Peyer's patch (tissue), 4 donors: ENCODE results near the gene BRPF1.

ENCODE experiments used
- POLR2A ChIP-seq, 2 donors: fragments of 450-650 bp; IDR thresholded peaks; one replicate each; pipeline ENCODE4 v1.5.1; 2017; ENCODE audit warnings: antibody characterized with exemption in 2 of 2, mild to moderate bottlenecking in 2 of 2, moderate library complexity in 2 of 2
- TF ChIP-seq, protein P1 (sequence below), 6 experiments: fragments of 450-650 bp in 4 of 6; fragments of 200-600 bp in 2 of 6; sonication (generic) in 1 of 6; IDR thresholded peaks; one replicate each; pipeline ENCODE4 v1.5.1; 2017 to 2019; ENCODE audit warnings: antibody characterized with exemption in 6 of 6, mild to moderate bottlenecking in 3 of 6, moderate library complexity in 1 of 6

DNA sequence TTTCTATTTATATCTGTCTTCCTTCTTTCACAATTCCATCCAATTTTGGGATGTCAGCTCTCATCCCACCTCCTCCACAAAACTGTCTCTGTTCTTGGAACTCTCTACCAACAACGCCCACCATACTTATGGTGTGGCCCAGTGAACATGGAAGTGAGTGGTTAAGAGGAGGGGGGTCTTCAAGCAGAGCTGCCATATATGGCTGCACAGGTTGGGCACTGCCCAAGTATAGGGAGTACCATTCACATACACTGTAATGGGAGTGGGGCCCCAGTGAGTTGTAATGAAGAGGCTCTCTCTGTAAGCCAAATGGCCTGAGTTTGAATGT lies 46.1 kb downstream of the BRPF1 start:
- TF ChIP-seq, protein P1, sequence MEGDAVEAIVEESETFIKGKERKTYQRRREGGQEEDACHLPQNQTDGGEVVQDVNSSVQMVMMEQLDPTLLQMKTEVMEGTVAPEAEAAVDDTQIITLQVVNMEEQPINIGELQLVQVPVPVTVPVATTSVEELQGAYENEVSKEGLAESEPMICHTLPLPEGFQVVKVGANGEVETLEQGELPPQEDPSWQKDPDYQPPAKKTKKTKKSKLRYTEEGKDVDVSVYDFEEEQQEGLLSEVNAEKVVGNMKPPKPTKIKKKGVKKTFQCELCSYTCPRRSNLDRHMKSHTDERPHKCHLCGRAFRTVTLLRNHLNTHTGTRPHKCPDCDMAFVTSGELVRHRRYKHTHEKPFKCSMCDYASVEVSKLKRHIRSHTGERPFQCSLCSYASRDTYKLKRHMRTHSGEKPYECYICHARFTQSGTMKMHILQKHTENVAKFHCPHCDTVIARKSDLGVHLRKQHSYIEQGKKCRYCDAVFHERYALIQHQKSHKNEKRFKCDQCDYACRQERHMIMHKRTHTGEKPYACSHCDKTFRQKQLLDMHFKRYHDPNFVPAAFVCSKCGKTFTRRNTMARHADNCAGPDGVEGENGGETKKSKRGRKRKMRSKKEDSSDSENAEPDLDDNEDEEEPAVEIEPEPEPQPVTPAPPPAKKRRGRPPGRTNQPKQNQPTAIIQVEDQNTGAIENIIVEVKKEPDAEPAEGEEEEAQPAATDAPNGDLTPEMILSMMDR (IDR thresholded peaks at IDR 0.05): no peak
- TF ChIP-seq POLR2A (IDR thresholded peaks at IDR 0.05): no peak
